NCI-H774 (cell line): Measurements from ENCODE around the gene RPTOR.
"Not testable (repeated sequence)": the region's sequence is repeated elsewhere in the genome, so short reads cannot be mapped to it uniquely, and the experiment has no call there.

Experiments
- DNase-seq: peaks from one replicate; lab custom pipeline; 2025; lab: John Stamatoyannopoulos, UW

RPTOR gene

GRCh38 chr17:80764627-80765145 is 220.0 kb downstream of the RPTOR start:
- not testable (repeated sequence) for DNase-seq

GRCh38 chr17:80765241-80765961 is 220.8 kb downstream of the RPTOR start:
- DNase-seq = no peak

GRCh38 chr17:80766290-80766855 is 221.7 kb downstream of the RPTOR start:
- DNase-seq = no peak

- DNase-seq = no peak
Observed at GRCh38 chr17:80768389-80768788, 223.8 kb downstream of the RPTOR start.

- DNase-seq = no peak
Observed at GRCh38 chr17:80768936-80769335, 224.3 kb downstream of the RPTOR start.

- no peak for DNase-seq
Observed at GRCh38 chr17:80769516-80769915, 224.9 kb downstream of the RPTOR start.

GRCh38 chr17:80769936-80770625 is 225.4 kb downstream of the RPTOR start:
- no peak for DNase-seq

GRCh38 chr17:80770881-80771611 is 226.4 kb downstream of the RPTOR start:
- peak; percentile 50 for DNase-seq

GRCh38 chr17:80771612-80772005 is 227.0 kb downstream of the RPTOR start:
- no peak for DNase-seq

GRCh38 chr17:80772906-80773242 is 228.2 kb downstream of the RPTOR start:
- DNase-seq = no peak

- no peak for DNase-seq
Observed at GRCh38 chr17:80773243-80773991, 228.8 kb downstream of the RPTOR start.

GRCh38 chr17:80774146-80774545 is 229.5 kb downstream of the RPTOR start:
- no peak for DNase-seq

- peak; percentile 43 for DNase-seq
Observed at GRCh38 chr17:80774643-80775281, 230.1 kb downstream of the RPTOR start.

GRCh38 chr17:80775863-80776262 is 231.2 kb downstream of the RPTOR start:
- DNase-seq = no peak

GRCh38 chr17:80777274-80777673 is 232.6 kb downstream of the RPTOR start:
- DNase-seq = no peak

GRCh38 chr17:80778716-80779115 is 234.1 kb downstream of the RPTOR start:
- no peak for DNase-seq

GRCh38 chr17:80779336-80779735 is 234.7 kb downstream of the RPTOR start:
- no peak for DNase-seq

GRCh38 chr17:80779961-80780380 is 235.3 kb downstream of the RPTOR start:
- DNase-seq = no peak

GRCh38 chr17:80780381-80781198 is 236.0 kb downstream of the RPTOR start:
- no peak for DNase-seq

- no peak for DNase-seq
Observed at GRCh38 chr17:80781211-80781610, 236.6 kb downstream of the RPTOR start.
